ENCODE data around the gene PROZ. TPM values are rescaled to one million over a fixed set of nuclear protein-coding genes. Genes with fewer than 3 reads are reported as not detected.

PROZ gene
- total and polyA plus RNA-seq, 7 experiments from 2014 or later, result 0.24 TPM; not detected in 6

DNA sequence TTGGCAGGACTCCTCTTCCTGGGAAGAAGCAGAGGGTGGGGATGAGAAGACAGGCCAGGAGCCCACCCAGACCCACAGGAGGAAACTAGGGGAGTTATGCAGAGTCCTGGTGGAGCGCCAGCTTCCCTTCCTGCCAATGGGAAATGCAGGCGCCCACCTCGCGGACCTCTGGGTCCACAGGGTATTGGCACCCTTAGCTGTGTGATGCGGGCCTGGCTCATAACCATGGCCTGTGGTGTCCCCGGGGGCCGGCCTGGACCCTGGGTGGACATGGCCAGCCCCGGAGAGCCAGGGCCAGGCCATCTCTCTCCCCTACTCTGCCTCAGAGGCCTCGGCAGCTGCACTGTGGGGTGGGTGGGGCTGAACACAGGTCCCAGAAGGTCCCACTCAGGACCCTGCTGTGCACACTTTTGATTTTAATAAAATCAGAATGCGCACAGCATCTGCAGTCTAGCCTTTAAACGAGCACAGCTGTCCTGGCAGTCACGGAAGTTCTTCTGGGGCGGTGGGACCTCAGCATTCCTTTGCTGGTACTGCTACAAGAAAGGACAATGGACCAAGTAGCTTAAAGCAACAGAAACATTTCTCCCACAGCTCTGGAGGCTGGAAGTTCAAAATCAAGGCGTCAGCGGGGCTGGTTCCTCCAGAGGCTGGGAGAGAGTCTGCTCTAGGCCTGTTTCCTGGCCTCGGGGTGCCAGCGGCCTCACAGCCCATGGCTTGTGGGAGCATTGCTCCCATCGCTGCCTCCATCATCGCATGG is 34.1 kb upstream of the PROZ start:
- no peaks in the 10 kb centered on the region for H3K27me3 ChIP-seq (ENCODE audit: control insufficient read depth in 2 of 2, insufficient read depth in 2 of 2, low read length in 2 of 2)
- no peaks in the 10 kb centered on the region for H3K36me3 ChIP-seq (ENCODE audit: control insufficient read depth in 2 of 3, insufficient read depth in 3 of 3, low read length in 3 of 3)
- peaks cover 0 to 6% (median 0%) of the 10 kb centered on the region in 7 donors for H3K4me1 Mint-ChIP-seq
- no peaks in the 10 kb centered on the region for H3K36me3 Mint-ChIP-seq
- no peak for DNase-seq
- H3K9me3 ChIP-seq (ENCODE audit: control insufficient read depth in 2 of 3, low read length in 3 of 3), result no peaks in the 10 kb centered on the region
- intact Hi-C loops (cut with micrococcal nuclease), result no loop called here
- ChIA-PET POLR2A (no interaction called here), CTCF (interaction anchor here (0.6 kb wide), 1 partner anchor 141 kb away, joined by 6 read pairs; no protein-coding TSS in a partner anchor)
- H3K27me3 Mint-ChIP-seq, result peaks cover 27 to 34% (median 28%) of the 10 kb centered on the region in 5 donors
- H3K4me3 ChIP-seq (ENCODE audit: low read length), result no peak overlapping the region
- no peaks in the 10 kb centered on the region for H3K4me1 ChIP-seq (ENCODE audit: control insufficient read depth in 2 of 2, insufficient read depth in 2 of 2, low read length in 2 of 2)
- ATAC-seq, result no peak
- no peak overlapping the region for H3K27ac ChIP-seq (ENCODE audit: low read depth, low read length)
- H3K9me3 Mint-ChIP-seq, result peaks cover 0 to 1% (median 0%) of the 10 kb centered on the region in 11 donors
- no peak overlapping the region for H3K4me3 Mint-ChIP-seq
- no peak overlapping the region for H3K27ac Mint-ChIP-seq

DNA sequence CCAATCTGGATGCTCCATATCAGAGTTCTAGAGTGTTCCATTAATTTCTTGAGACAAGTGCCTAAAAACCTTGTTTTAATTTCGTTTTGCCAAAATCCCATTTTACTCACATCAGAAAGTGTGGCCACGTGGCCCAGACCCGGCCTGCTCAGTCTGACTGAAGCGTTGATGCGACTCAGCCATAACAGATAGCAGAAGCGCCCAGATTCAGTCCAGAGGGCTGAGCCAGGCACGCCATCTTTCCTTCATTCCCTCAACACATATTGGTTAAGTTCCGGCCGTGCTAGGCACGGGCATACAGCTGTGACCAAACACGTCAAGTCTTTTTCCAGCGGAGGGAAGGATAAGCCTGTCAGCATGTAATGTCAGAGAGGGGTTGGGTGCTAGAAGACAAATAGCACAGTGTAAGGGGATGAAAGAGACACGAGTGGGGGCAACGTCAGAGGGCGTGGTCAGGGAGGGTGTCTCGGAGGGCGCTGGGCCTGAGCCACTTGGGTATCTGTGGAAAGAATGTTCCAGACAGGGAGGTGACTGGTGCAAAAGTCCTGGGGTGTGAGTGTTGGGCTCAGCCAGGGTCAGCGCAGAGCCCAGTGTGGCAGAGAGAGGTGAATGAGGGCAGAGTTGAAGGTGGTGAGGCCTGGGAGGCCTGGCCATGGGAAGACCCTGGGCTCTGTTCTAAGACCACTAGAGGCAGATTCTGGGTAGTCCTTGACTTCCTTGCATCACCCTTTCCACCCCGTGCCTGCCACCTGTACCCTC is 32.8 kb upstream of the PROZ start:
- Mint-ChIP-seq H3K4me3 (no peak overlapping the region), H3K27ac (no peak overlapping the region), H3K27me3 (peaks cover 28 to 34% (median 28%) of the 10 kb centered on the region in 5 donors), H3K9me3 (peaks cover 0 to 1% (median 0%) of the 10 kb centered on the region in 11 donors), H3K4me1 (peaks cover 0 to 6% (median 4%) of the 10 kb centered on the region in 7 donors), H3K36me3 (no peaks in the 10 kb centered on the region)
- POLR2A ChIA-PET, result no interaction called here
- no peaks in the 10 kb centered on the region for H3K4me1 ChIP-seq (ENCODE audit: control insufficient read depth in 2 of 2, insufficient read depth in 2 of 2, low read length in 2 of 2)
- intact Hi-C loops (cut with micrococcal nuclease), result no loop called here
- ATAC-seq (no peak), DNase-seq (no peak)
- no peaks in the 10 kb centered on the region for H3K27me3 ChIP-seq (ENCODE audit: control insufficient read depth in 2 of 2, insufficient read depth in 2 of 2, low read length in 2 of 2)
- H3K27ac ChIP-seq (ENCODE audit: low read depth, low read length), result no peak overlapping the region
- H3K36me3 ChIP-seq (ENCODE audit: control insufficient read depth in 2 of 3, insufficient read depth in 3 of 3, low read length in 3 of 3), result no peaks in the 10 kb centered on the region
- CTCF ChIA-PET, result no interaction called here
- no peaks in the 10 kb centered on the region for H3K9me3 ChIP-seq (ENCODE audit: control insufficient read depth in 2 of 3, low read length in 3 of 3)
- H3K4me3 ChIP-seq (ENCODE audit: low read length), result no peak overlapping the region

DNA sequence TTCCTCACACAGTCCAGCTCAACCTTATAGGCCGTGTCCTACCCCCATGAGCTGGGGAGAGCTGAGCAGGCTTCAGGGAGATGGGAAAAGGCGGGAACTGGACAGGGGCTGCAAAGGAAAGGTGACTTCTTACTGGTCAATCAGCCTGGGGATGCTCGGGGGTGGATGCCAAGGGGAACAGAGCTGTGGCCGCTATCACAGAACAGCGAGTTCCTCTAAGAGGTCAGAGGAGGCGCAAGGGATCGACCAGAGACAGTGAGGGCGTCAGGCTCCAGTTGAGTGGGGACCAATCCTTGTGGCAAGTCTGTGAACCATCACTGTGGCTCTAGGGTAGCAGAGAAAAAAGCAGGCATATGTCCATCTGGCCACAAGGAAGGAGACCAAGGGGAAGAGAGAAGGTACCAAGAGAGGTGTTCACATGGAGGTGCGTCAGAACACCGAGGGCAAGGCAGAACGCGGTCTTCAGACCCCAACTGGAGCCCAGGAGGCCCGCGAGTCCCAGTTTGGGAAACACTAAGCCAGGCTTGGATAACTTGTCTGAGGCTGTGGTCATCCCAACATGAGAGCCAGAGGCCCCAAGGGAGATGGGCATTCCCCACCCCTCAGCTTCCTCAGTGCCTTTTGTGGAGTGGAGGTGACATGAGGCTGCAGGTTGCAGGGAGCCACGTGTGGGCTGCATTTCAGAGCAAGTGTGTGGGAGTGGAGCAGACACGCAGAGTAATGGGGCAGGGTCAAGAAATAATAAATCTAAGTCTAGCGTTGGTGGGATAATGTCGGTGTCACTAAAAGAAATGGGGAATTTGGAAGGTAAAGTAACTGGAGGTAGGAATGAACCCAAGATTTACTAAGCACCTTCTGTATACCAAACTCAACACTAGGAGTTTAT is 31.9 kb upstream of the PROZ start:
- Histone ChIP-seq H3K9me3 (ENCODE audit: control insufficient read depth in 2 of 3, low read length in 3 of 3) (no peaks in the 10 kb centered on the region), H3K36me3 (ENCODE audit: control insufficient read depth in 2 of 3, insufficient read depth in 3 of 3, low read length in 3 of 3) (no peaks in the 10 kb centered on the region), H3K27ac (ENCODE audit: low read depth, low read length) (no peak overlapping the region), H3K4me1 (ENCODE audit: control insufficient read depth in 2 of 2, insufficient read depth in 2 of 2, low read length in 2 of 2) (no peaks in the 10 kb centered on the region), H3K4me3 (ENCODE audit: low read length) (no peak overlapping the region), H3K27me3 (ENCODE audit: control insufficient read depth in 2 of 2, insufficient read depth in 2 of 2, low read length in 2 of 2) (no peaks in the 10 kb centered on the region)
- DNase-seq (no peak), ATAC-seq (no peak)
- Mint-ChIP-seq H3K9me3 (peaks cover 0 to 1% (median 0%) of the 10 kb centered on the region in 11 donors), H3K27me3 (peaks cover 28 to 41% (median 28%) of the 10 kb centered on the region in 5 donors), H3K36me3 (no peaks in the 10 kb centered on the region), H3K27ac (no peak overlapping the region), H3K4me1 (peaks cover 0 to 6% (median 4%) of the 10 kb centered on the region in 7 donors), H3K4me3 (no peak overlapping the region)
- CTCF ChIA-PET, result no interaction called here
- intact Hi-C loops (cut with micrococcal nuclease), result no loop called here
- POLR2A ChIA-PET, result no interaction called here

DNA sequence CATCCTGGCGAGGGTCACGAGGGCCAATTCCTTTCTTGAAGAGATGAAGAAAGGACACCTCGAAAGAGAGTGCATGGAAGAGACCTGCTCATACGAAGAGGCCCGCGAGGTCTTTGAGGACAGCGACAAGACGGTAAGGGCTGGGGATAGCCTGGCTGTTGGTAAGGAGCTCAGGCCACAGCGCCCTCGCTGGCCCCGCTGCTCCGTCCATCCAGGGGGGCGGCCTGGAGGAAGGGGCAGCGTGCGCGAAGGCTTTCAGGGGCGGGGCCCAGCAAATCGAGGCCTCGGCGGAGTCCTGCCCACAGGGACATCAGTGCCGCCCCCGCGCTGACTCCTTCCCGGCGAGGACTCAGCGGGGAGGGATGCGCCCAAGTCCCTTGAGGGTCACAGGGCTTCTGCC is 29.0 kb upstream of the PROZ start:
- CTCF ChIA-PET, result no interaction called here
- Mint-ChIP-seq H3K27me3 (peaks cover 28 to 68% (median 28%) of the 10 kb centered on the region in 5 donors), H3K27ac (peak overlapping the region in 1 of 9 donors; percentile 31), H3K4me3 (peak overlapping the region in 7 of 10 donors; percentile 15 to 76 (median 48)), H3K4me1 (peaks cover 0 to 5% (median 1%) of the 10 kb centered on the region in 7 donors), H3K9me3 (peaks cover 0 to 1% (median 0%) of the 10 kb centered on the region in 11 donors), H3K36me3 (no peaks in the 10 kb centered on the region)
- ATAC-seq (no peak), DNase-seq (no peak)
- no peaks in the 10 kb centered on the region for H3K27me3 ChIP-seq (ENCODE audit: control insufficient read depth in 2 of 2, insufficient read depth in 2 of 2, low read length in 2 of 2)
- intact Hi-C loops (cut with micrococcal nuclease), result no loop called here
- H3K4me3 ChIP-seq (ENCODE audit: low read length), result no peak overlapping the region
- no peak overlapping the region for H3K27ac ChIP-seq (ENCODE audit: low read depth, low read length)
- POLR2A ChIA-PET, result no interaction called here
- H3K36me3 ChIP-seq (ENCODE audit: control insufficient read depth in 2 of 3, insufficient read depth in 3 of 3, low read length in 3 of 3), result no peaks in the 10 kb centered on the region
- no peaks in the 10 kb centered on the region for H3K9me3 ChIP-seq (ENCODE audit: control insufficient read depth in 2 of 3, low read length in 3 of 3)
- H3K4me1 ChIP-seq (ENCODE audit: control insufficient read depth in 2 of 2, insufficient read depth in 2 of 2, low read length in 2 of 2), result no peaks in the 10 kb centered on the region

DNA sequence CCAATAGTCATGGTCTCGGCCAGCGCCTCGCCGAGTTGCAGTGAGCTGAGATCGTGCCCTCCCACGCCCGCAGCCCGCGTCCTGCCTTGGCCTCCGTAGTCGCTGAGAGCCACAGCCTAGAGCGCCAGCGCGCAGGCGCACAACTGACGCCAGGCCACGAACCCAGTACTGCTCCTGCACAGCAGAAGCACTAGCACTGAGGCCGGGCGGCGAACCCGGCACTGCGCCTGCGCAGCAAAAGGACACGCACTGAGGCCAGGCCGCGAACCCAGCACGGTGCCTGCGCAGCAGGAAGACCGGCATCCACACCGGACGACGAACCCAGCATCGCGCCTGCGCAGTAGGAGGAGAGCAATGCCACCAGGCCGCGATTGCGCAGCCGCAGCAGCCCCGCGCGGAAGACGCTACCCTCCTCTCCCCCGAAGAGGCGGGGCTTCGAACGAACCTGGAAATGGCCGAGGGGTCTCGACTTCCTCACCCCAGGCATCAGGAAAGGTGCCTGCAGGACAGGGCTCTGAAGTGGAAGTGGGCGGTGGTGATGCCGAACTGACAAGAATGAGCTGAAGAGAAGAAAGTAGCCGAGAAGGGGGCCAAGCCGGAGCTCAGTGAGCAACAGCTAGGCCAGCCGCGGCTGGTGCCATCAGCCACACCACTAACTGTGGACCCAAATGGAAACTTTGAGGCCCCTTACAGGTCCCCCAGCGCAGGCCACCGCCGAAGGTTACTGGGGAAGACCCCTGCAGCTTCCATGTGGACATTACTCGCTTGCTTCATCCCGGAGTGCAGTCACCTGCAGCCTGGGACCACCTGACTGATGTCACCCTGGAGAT is 28.3 kb upstream of the PROZ start:
- Histone ChIP-seq H3K4me1 (ENCODE audit: control insufficient read depth in 2 of 2, insufficient read depth in 2 of 2, low read length in 2 of 2) (no peaks in the 10 kb centered on the region), H3K27me3 (ENCODE audit: control insufficient read depth in 2 of 2, insufficient read depth in 2 of 2, low read length in 2 of 2) (no peaks in the 10 kb centered on the region), H3K9me3 (ENCODE audit: control insufficient read depth in 2 of 3, low read length in 3 of 3) (no peaks in the 10 kb centered on the region), H3K27ac (ENCODE audit: low read depth, low read length) (no peak overlapping the region), H3K4me3 (ENCODE audit: low read length) (peak overlapping the region; percentile 35), H3K36me3 (ENCODE audit: control insufficient read depth in 2 of 3, insufficient read depth in 3 of 3, low read length in 3 of 3) (no peaks in the 10 kb centered on the region)
- Mint-ChIP-seq H3K36me3 (no peaks in the 10 kb centered on the region), H3K27me3 (peaks cover 28 to 69% (median 28%) of the 10 kb centered on the region in 5 donors), H3K9me3 (peaks cover 0 to 2% (median 0%) of the 10 kb centered on the region in 11 donors), H3K4me1 (peaks cover 0 to 5% (median 1%) of the 10 kb centered on the region in 7 donors), H3K27ac (no peak overlapping the region), H3K4me3 (peak overlapping the region in 8 of 10 donors; percentile 37 to 76 (median 66))
- ChIA-PET POLR2A (no interaction called here), CTCF (no interaction called here)
- intact Hi-C loops (cut with micrococcal nuclease), result no loop called here
- DNase-seq (peak in 3 of 9 donors; percentile 23 to 32 (median 27)), ATAC-seq (peak; percentile 38)

DNA sequence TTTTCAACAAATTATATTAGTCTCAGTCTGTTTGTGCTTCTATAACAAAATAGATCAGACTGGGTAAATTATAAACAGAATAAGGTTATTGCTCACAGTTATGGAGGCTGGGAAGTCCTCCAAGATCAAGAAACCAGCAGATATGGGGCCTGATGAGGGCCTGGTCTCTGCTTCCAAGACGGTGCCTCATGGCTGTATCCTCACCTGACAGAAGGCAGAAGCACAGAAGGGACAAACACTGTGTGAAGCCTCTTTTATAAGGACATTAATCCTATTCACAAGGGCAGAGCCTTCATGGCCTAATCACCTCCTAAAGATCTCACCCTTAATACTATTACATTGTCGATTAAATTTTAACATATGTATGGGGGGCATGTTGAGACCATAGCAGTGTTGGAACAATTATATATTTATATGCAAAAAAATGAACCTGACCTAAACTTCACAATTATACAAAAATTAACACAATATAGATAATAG is 23.1 kb upstream of the PROZ start:
- no peak overlapping the region for H3K27ac Mint-ChIP-seq
- ChIA-PET POLR2A (no interaction called here), CTCF (no interaction called here)
- H3K27me3 ChIP-seq (ENCODE audit: control insufficient read depth in 2 of 2, insufficient read depth in 2 of 2, low read length in 2 of 2), result no peaks in the 10 kb centered on the region
- H3K4me3 Mint-ChIP-seq, result no peak overlapping the region
- peaks cover 0 to 56% (median 4%) of the 10 kb centered on the region in 5 donors for H3K27me3 Mint-ChIP-seq
- H3K4me1 Mint-ChIP-seq, result no peaks in the 10 kb centered on the region
- intact Hi-C loops (cut with micrococcal nuclease), result no loop called here
- no peaks in the 10 kb centered on the region for H3K9me3 ChIP-seq (ENCODE audit: control insufficient read depth in 2 of 3, low read length in 3 of 3)
- no peaks in the 10 kb centered on the region for H3K36me3 Mint-ChIP-seq
- H3K9me3 Mint-ChIP-seq, result peaks cover 0 to 3% (median 0%) of the 10 kb centered on the region in 11 donors
- no peak overlapping the region for H3K27ac ChIP-seq (ENCODE audit: low read depth, low read length)
- no peak overlapping the region for H3K4me3 ChIP-seq (ENCODE audit: low read length)
- no peaks in the 10 kb centered on the region for H3K4me1 ChIP-seq (ENCODE audit: control insufficient read depth in 2 of 2, insufficient read depth in 2 of 2, low read length in 2 of 2)
- DNase-seq (no peak), ATAC-seq (no peak)
- no peaks in the 10 kb centered on the region for H3K36me3 ChIP-seq (ENCODE audit: control insufficient read depth in 2 of 3, insufficient read depth in 3 of 3, low read length in 3 of 3)

Measured in naive thymus-derived CD4-positive, alpha-beta T cell (primary cell).